Fibroblast of upper back skin (primary cell): Measurements from ENCODE around the gene IL1R1.

Experiments
- DNase-seq: peaks from one replicate; pipeline ENCODE4 v3.0.0-alpha.2; 2013

The IL1R1 gene

DNA sequence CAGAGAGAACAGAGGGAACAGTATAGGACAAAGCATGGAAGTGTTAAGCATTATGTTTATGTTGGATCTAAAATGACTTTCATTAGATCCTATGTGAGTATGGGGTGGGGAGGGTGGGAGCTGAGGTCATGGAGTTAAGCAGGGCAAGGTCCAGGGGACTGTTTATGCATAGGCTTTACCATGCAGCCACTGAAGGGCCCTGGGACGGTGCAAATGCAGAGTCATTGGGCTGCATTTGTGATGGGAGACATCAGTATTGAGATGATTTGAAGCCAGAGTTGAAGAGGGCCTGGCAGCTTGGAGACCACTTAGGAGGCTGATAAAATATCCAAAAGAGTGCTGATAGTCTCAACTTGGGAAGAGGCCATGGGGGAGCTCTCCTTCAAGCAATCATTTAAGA is 66.9 kb downstream of the IL1R1 start:
- DNase-seq: no peak

DNA sequence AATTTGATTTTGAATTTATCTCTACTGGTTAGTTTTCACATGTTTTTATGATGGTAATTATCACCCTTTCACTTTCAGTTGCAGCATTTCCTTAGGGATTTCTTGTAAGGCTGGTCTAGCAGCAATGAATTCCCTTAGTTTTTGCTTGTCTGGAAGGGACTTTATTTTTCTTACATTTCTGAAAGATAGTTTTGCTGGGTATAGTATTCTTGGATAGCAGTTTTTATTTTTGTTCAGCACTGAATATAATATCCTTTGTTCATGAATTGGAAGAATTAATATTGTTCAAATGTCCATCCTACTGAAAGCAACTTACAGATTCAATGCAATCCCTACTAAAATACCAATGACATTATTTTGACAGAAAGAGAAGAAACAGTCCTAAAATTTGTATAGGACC is 74.5 kb downstream of the IL1R1 start:
- no peak for DNase-seq

DNA sequence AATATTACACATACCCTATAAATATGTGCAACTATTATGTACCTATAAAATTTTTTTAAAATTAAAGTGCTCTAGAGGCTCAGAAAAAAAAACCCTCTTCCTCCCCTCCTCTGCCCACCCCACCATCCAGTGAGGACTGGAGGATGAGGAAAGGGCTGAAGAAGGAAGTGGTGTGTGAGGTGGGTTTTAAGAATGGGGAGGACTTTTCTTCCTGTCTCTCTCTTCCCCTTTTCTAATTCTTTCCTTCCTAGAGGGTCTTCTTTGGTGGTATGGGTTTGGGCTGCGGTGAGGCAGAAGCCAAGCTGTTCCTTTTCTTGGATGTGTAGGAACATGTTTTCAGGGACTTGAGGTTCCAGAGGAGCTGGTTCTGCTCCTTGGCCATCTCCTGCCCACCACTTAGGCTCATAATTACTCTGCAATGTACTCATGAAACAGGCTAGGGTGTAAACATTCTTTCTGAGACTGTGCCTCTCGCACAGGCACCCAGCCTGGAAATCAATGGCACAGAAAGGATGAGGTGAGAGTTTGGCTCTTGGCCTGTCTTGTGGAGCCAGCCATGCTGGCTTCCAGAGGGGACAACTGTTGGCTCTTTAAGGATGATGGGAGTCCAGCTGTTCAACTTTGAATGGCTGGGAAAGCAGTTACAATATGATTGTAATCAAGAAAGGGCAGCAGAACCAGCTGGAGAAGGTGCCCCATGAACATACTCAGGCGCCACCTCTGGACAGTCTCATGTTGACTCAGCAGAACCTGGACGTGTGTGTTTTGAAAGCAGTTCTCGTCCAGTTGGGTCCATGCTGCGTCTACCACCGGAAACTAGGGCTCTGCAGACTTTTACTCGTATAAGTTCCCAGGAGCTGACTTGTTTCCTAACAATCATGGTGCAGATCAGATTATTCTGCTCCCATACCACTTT is 82.5 kb downstream of the IL1R1 start:
- DNase-seq: no peak

DNA sequence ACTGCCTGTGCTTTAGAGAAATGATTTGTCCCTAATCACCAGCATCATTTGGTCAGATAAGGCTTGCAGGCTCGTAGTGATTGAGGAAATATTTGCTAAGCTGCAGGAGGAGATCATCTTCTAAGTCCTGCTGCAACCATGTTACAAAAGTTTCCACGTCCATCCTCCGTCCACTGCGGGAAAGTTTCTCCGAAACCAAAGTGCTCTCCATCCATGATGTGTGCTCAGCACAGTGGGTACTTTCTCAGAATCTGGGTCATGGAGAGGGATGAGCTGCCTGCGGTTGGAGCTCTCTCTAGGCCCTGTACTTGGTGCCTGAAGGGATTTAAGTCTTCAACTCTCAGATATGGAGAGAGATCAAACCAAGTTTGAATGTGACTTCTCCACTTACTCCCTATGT is 83.6 kb downstream of the IL1R1 start:
- no peak for DNase-seq

DNA sequence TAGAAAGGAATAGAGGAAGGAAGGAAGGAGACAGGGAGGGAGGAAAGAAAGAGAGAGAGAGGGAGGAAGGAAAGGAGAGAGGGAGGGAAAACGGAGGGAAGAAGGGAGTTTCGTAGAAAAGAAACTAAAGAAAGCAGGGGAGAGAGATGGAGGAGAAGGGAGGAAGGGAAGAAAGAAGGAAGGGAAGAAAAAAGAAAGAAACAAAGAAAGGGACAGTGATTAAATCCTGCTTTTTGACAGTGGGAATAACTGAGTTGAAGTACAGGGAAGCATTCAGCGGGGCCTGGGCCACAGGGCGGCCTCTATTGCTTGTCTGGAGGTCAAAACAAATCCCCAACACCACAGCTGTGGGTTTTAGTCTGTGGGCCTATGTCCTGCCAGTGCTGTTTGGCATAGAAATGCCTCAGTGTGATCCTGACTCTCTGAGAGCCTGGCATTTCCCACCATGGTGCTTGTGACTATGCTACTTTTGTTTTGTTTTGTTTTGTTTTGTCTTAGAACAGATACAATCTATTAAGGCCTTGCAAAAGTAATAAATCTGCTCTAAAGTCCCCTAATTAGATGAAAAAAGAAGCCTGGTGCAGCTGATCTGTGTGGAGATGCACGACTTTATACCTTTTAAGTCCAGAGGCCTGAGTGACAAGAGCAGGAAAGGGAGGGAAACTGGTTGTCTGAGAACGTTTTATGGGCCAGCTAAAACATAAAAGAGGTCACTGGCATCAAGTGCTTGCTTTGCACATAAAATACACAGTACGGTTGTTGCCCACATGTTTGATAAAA is 84.3 kb downstream of the IL1R1 start:
- no peak for DNase-seq

DNA sequence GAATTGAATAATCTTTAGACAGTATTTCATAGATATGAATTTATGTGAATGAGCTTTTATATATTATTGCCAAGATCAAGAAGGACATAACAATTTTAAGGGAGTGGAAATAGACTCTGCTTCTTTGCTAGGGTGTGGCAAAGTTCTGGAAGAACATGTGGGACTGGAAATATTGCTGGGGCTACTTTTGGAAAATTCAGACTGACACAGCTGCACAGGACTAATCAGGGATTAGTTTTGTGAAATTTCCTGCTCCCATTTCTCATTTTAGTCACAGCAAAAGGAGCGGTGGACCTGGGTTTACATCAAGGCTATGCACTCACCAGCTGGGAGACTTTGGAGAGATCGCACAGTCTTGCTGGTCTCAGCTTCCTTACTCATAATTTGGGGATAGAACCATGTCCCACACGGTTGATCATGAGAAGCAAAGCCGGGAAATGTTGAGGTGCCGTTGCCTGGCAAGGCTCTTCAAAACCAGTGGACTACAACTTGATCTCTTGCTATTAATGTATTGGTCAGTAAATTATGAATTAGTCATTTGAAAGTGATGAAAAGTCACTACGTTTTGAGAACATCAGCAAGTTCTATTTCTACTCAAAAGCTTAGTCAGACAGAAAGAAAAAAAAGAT is 86.7 kb downstream of the IL1R1 start:
- peak; percentile 18 for DNase-seq
